GM12865 (cell line): ENCODE results near the gene UBXN11.
A peak's percentile ranks its signal among the peaks of the same experiment; 100 is the strongest.
"Not testable (repeated sequence)": the region's sequence is repeated elsewhere in the genome, so short reads cannot be mapped to it uniquely, and the experiment has no call there.

Experiments
- DNase-seq: peaks from one replicate; pipeline ENCODE4 v3.0.0; 2010; ENCODE audit warnings: low read depth
- H3K4me3 ChIP-seq: 2 replicates; pipeline ENCODE4 v1.5.1; 2011; ENCODE audit warnings: mild to moderate bottlenecking, low read depth, low read length, control low read depth
- TF ChIP-seq, protein P1 (sequence below): IDR thresholded peaks from 2 replicates; pipeline ENCODE4 v1.5.1; 2011; ENCODE audit warnings: low read length, control low read depth, low read depth, inconsistent platforms; ENCODE audit not compliant: insufficient read depth; ENCODE audit errors: missing control alignments

UBXN11 gene

DNA sequence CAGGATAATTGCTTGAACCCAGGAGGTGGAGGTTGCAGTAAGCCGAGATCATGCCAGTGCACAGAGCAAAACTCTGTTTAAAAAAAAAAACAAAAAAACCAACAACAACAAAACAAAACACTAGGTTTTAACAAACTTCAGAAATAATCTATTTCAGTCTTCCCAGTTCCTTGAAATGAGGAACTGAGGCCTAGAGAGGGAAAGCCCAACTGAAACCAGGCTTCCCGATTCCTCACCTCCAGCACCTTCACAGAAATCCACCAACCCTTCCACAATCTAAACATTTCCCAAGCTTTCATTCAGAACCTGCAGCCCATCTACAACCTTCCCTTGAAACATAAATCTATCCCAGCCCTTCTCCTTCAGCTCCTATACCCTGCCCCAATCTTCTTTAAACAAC is 10.7 kb upstream of the UBXN11 start:
- peak; percentile 41 for DNase-seq
- H3K4me3 ChIP-seq = peak overlapping the region; percentile 81
- TF ChIP-seq, protein P1, sequence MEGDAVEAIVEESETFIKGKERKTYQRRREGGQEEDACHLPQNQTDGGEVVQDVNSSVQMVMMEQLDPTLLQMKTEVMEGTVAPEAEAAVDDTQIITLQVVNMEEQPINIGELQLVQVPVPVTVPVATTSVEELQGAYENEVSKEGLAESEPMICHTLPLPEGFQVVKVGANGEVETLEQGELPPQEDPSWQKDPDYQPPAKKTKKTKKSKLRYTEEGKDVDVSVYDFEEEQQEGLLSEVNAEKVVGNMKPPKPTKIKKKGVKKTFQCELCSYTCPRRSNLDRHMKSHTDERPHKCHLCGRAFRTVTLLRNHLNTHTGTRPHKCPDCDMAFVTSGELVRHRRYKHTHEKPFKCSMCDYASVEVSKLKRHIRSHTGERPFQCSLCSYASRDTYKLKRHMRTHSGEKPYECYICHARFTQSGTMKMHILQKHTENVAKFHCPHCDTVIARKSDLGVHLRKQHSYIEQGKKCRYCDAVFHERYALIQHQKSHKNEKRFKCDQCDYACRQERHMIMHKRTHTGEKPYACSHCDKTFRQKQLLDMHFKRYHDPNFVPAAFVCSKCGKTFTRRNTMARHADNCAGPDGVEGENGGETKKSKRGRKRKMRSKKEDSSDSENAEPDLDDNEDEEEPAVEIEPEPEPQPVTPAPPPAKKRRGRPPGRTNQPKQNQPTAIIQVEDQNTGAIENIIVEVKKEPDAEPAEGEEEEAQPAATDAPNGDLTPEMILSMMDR = no peak

DNA sequence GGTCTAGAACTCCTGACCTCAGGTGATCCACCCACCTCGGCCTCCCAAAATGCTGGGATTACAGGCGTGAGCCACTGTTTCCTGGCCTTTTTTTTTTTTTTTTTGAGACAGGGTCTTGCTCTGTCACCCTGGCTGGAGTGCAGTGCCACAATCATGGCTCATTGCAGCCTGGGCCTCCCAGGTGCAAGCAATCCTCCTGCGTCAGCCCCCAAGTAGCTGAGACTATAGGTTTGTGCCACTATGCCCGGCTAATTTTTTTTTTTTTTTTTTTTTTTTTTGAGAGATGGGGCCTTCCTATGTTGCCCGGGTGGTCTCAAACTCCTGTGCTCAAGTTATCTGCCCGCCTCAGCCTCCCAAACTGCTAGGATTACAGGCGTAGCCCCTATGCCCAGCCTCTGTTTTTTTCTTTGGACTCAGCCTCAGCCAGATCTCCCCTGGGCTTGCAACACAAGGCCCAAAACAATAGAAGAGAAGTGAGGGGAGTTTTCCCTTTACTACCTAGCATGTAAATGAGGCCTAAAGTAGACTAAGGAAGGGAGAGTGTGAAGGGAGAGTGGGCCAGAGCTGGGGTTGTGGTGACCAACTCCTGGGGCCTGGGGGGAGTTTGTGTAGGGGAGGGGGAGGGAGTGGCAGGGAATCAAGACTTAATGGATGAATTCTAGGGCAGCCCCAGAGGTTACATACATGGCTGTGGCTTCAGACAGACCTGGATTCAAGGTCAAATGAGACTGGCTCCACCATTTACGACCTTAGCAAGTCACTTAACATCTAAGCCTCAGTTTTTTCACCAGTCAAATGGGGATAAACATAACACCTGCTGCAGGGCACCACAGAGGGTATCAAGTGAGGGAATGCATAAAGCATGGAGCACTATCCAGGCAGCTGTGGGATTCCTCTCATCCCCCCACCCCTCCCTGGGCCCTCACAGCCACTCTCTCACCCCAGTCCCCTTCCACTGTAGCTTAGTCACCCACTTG is 9.7 kb upstream of the UBXN11 start:
- H3K4me3 ChIP-seq = peak overlapping the region; percentile 81
- DNase-seq = peak; percentile 32
- TF ChIP-seq, protein P1 = no peak

DNA sequence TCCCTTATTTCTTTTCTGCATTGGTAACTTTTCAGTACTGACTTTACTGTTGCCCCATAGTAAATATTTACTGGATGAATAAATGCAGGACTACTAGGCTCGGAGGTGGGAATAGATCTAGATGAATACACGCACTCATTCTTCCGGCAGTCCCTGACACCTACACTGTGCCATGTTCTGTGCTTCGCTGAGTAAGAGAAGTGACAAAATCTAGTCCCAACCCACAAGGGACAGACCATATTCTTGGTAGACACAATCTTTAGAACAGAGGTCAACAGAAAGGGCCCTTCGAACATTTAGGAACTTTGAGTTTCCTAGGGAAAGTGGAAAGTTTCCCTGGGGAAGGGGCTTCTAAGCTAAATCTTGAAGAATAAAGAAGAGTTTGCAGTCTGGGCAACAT is 8.1 kb upstream of the UBXN11 start:
- no peak overlapping the region for H3K4me3 ChIP-seq
- DNase-seq = no peak
- TF ChIP-seq, protein P1 = no peak

DNA sequence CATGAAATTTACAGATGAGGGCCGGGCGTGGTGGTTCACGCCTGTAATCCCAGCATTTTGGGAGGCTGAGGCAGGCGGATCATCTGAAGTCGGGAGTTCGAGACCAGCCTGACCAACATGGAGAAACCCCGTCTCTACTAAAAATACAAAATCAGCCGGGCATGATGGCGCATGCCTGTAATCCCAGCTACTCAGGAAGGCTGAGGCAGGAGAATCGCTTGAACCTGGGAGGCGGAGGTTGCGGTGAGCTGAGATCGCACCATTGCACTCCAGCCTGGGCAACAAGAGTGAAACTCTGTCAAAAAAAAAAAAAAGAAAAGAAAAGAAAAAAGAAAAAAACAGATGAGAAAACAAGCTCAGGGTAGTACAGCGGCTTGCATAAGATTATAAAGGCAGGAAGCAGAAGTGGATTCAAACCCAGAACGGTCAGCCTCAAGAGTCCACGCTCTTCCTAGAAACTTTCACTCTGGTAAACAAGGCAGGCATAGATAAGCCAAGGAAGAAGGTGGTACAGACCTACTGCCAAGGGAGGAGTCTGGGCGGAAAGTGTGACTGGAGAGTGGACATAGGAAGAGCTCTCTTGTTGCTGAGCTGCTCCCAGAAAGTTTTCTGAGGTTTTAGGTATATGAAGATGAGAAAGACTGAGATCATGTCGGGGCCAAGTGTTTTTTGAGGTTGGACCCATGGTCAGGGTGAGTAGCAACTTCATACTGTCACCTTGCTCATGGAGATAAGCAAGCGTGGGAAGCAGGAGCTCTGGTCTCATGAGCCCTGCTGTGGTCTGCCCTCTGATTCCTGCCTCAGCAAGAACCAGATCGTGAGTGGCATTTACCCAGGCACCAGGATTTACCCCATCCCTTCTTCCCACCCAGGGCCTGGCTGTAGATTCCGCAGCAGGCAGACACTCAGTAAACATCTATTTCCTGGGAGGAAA is 1.8 kb upstream of the UBXN11 start:
- not testable (repeated sequence) for H3K4me3 ChIP-seq, DNase-seq

DNA sequence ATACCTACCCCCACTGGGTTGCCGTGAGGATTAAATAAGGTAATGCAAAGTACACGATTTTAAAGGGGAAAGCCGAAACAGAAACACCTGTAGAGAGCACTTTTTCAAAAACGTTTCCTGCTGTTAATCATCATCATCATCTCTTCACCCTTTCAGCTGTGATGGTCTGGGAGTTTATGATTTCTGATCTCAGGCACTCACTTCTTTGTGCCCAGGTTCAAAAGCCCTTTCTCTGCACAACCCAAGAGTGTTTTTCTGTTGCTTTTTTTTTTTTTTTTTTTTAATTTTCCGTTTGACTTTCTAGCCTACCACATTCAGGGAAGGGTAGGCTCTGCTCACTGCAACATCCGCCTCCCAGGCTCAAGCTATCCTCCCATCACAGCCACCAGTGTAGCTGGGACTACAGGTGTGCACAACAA is 936 bp upstream of the UBXN11 start:
- H3K4me3 ChIP-seq = peak overlapping the region; percentile 72
- no peak for DNase-seq
- TF ChIP-seq, protein P1 = no peak

DNA sequence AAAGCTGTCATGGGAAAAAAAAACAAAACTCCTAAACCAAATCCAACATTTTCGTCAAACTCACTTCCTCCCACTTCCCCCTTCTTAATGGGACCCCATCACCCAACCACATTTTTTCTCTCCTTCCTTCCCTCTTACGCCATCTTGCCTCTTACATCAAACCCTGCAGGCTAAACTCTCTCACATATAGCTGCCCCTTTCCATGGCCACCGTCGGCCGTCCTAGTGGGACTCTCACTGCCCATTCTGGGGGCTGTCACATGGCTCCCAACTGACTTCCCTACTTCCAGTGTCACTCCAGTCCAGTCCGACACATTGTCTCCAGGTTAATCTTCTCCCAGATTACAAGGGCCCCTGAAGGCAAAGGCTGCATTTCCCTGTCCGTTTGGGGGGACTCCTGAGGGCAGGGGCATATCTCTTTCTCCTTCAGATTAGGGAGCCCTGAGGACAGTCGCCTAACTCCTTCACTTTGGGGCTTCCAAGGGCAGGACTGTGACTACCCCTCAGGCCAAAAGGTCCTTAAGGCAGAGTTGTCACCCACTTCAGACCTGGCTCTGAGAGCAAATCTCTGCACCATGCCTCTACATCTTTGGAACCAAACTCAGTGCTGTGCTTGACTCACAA is 658 bp downstream of the UBXN11 start:
- TF ChIP-seq, protein P1 = no peak
- peak overlapping the region; percentile 72 for H3K4me3 ChIP-seq
- DNase-seq = no peak
